ENCODE results near the gene SGMS1.

Gene SGMS1

DNA sequence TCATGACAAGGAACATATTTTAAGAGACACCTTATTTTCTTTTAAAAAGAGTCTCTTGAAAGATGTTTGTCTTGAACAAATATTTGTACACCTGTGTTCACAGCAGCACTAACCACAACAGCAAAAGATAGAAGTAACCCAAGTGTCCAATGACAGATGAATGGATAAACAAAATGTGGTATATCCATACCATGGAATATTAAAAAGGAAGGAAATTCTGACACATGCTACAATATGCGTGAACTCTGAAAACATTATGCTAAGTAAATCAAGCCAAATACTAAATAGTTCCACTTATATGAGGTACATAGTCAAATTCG is 17.8 kb downstream of the SGMS1 start:
- no peak overlapping the region for H3K4me3 ChIP-seq (replicated peaks; ENCODE audit: low read depth, low read length)
- DNase-seq (ENCODE audit: low read depth): no peak
- TF ChIP-seq, protein P1, sequence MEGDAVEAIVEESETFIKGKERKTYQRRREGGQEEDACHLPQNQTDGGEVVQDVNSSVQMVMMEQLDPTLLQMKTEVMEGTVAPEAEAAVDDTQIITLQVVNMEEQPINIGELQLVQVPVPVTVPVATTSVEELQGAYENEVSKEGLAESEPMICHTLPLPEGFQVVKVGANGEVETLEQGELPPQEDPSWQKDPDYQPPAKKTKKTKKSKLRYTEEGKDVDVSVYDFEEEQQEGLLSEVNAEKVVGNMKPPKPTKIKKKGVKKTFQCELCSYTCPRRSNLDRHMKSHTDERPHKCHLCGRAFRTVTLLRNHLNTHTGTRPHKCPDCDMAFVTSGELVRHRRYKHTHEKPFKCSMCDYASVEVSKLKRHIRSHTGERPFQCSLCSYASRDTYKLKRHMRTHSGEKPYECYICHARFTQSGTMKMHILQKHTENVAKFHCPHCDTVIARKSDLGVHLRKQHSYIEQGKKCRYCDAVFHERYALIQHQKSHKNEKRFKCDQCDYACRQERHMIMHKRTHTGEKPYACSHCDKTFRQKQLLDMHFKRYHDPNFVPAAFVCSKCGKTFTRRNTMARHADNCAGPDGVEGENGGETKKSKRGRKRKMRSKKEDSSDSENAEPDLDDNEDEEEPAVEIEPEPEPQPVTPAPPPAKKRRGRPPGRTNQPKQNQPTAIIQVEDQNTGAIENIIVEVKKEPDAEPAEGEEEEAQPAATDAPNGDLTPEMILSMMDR (IDR thresholded peaks at IDR 0.05; ENCODE audit: low read length, missing control alignments): no peak

DNA sequence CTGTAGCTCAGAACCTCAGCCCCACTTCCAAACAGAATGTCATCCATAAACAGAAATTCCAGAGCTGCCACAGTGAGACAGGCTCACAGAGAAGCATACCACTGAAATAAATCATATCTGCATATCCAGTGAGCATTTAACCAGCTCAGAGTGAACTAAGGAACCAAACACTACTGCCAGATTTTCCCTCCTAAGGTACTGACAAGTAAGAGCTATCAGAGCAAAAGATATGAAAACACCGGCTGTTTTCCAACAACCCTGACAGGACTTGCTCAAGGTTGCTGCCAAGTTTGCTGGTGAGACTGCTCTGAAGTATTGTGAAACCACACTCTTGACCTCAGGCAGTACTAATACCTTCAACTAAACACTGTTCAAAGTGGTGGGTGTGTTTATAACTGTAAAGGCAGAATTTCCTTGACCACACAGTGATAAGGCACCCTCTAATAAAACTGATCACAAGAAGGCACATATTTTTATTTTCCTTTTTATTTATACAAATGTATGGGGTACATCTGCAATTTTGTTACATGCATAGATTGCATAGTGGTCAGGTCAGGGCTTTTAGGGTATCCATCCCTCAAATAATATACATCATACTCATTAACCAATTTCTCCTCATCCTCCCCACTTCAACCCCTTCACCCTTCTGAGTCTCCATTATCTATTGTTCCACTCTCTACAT is 18.3 kb downstream of the SGMS1 start:
- H3K4me3 ChIP-seq (replicated peaks; ENCODE audit: low read depth, low read length): no peak overlapping the region
- TF ChIP-seq, protein P1 (IDR thresholded peaks at IDR 0.05; ENCODE audit: low read length, missing control alignments): no peak
- DNase-seq (ENCODE audit: low read depth): peak; percentile 98

DNA sequence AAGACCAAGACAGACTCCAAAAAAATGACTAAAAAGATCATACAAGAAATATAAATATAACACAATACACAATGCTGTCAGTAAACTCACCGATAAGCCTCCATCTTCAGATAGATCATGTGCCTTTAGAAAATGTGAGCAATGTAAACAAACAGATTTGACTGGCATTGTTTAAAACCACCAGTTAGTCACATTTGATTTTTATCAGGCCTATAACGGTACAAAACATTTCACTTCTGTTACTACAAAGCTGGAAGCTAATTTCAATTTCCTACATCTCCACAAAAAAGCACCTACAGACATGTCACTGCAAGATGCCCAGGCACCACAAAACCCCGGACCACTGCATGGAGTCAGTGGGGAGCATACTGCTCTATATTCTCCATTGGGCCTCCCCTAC is 18.9 kb downstream of the SGMS1 start:
- TF ChIP-seq, protein P1 (IDR thresholded peaks at IDR 0.05; ENCODE audit: low read length, missing control alignments): no peak
- peak overlapping the region; percentile 2 for H3K4me3 ChIP-seq (replicated peaks; ENCODE audit: low read depth, low read length)
- peak; percentile 19 for DNase-seq (ENCODE audit: low read depth)

DNA sequence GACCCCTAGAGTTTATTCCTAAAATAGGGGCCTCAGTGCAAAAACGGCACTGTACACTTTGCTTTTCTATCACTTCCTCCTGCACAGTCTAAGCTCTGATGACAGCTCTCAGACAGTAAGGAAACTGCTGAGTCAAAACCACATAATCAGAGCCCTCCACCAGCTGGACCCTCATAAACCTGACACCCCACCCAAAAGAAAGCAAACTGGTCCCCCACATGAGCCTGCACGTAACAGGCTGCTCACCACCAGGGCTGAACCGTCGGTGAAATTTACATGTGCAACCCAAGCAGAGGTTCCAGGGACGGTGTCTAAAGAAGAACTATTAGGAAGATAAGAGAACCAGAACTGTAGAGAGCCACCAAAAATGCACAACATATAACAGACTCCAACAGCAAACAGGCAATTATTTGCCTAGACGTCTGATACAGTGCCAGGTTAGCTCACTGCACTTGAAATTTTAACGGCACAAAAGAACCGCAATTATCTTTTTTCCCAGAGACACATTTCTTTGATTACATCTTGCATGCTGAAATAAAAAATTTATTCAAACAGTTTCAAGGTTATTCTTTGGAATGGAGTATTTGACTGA is 19.6 kb downstream of the SGMS1 start:
- TF ChIP-seq, protein P1 (IDR thresholded peaks at IDR 0.05; ENCODE audit: low read length, missing control alignments): no peak
- H3K4me3 ChIP-seq (replicated peaks; ENCODE audit: low read depth, low read length): peak overlapping the region; percentile 19
- DNase-seq (ENCODE audit: low read depth): no peak

DNA sequence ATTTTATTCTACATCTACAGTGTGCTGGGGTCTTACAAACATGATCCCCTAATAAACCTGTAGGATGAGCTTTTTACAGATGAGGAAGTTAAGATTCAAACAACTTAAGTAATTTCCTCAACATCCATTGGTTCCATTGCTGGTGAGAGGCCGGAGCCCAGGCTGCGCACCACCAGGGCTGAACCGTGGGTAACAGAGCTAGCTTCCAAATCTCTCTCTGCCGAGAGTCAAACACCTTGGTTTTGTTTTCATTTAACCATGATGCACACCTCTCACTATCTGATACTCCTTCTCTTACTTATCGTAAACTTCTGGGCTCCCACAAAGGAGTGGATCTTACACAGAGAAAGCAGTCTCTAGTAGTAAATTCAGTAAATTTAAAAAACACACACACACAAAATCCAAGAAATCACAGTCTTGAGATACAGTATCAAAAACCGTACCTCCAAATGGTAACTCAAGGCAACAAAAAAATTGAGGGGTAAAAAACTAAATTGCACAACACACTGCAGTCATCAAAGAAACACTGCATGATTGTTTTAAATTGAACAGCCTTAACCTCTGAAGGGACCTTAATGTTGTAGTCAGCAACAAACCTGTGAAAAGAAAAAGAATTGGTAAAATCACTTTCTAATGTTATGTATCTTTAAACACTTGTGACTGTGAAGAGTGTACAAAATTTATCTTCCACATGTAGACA is 20.5 kb downstream of the SGMS1 start:
- no peak overlapping the region for H3K4me3 ChIP-seq (replicated peaks; ENCODE audit: low read depth, low read length)
- TF ChIP-seq, protein P1 (IDR thresholded peaks at IDR 0.05; ENCODE audit: low read length, missing control alignments): no peak
- DNase-seq (ENCODE audit: low read depth): no peak

DNA sequence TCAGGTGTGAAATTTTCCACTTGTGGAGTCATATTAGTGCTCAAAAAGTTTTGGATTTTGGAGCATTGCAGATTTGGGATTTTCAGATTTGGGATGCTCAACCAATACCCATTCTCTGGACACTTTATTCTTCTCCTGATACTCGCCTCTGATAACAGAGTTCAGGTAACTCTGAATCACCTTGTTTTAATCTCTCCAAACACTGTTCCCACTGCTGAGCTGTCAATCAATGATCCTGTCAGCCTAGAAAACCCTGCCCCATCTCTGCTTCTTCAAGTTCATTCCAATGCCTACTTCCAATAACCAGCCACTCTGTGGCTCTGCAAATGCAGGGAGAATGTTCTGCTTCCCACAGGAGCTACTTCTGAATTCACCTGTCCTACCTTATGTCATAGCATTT is 21.8 kb downstream of the SGMS1 start:
- TF ChIP-seq, protein P1 (IDR thresholded peaks at IDR 0.05; ENCODE audit: low read length, missing control alignments): no peak
- no peak for DNase-seq (ENCODE audit: low read depth)
- H3K4me3 ChIP-seq (replicated peaks; ENCODE audit: low read depth, low read length): no peak overlapping the region

All from fibroblast of pulmonary artery (primary cell).